K562 (cell line): ENCODE measurements around the gene HCFC1R1. TPM values are rescaled to one million over a fixed set of nuclear protein-coding genes. Genes with fewer than 3 reads are reported as not detected.

Source experiments
- COPS2 ChIP-seq: fragments of 450-650 bp; conservative IDR thresholded peaks from 2 replicates; pipeline ENCODE4 v1.6.1; 2016; ENCODE audit warnings: mild to moderate bottlenecking, moderate library complexity
- HCFC1 ChIP-seq: IDR thresholded peaks from 2 replicates; pipeline ENCODE4 v1.6.1; 2012; ENCODE audit warnings: low read depth, low read length, improper control_type of control experiment
- HLTF ChIP-seq: fragments of 450-650 bp; IDR thresholded peaks from 2 replicates; pipeline ENCODE4 v1.6.1; 2016
- MTF1 ChIP-seq: fragments of 250-450 bp; sonication (Bioruptor Pico); IDR thresholded peaks from 2 replicates; pipeline ENCODE4 v1.9.0; 2021; ENCODE audit warnings: moderate library complexity, mild to moderate bottlenecking, inconsistent platforms, borderline replicate concordance
- PCBP1 ChIP-seq: fragments of 200-400 bp; formaldehyde crosslinking; IDR thresholded peaks from 2 replicates; pipeline ENCODE4 v1.6.1; 2018; ENCODE audit warnings: mild to moderate bottlenecking, low read depth, low read length; ENCODE audit not compliant: poor library complexity, severe bottlenecking
- POLR2A ChIP-seq: fragments of 450-650 bp; conservative IDR thresholded peaks from 2 replicates; pipeline ENCODE4 v1.6.1; 2016
- POLR2AphosphoS5 ChIP-seq: IDR thresholded peaks from 2 replicates; pipeline ENCODE4 v1.6.1; 2011; ENCODE audit warnings: mild to moderate bottlenecking, low read depth, low read length, moderate library complexity; ENCODE audit not compliant: control insufficient read depth, insufficient read depth
- POLR2B ChIP-seq: fragments of 450-650 bp; IDR thresholded peaks from 2 replicates; pipeline ENCODE4 v1.6.1; 2018; ENCODE audit warnings: low read depth; ENCODE audit not compliant: partially characterized antibody
- POLR2G ChIP-seq: fragments of 200-400 bp; formaldehyde crosslinking; IDR thresholded peaks from 2 replicates; pipeline ENCODE4 v1.6.1; 2017; ENCODE audit warnings: low read depth, mild to moderate bottlenecking, antibody characterized with exemption, low read length, moderate library complexity
- PTRF ChIP-seq: fragments of 450-650 bp; IDR thresholded peaks from 2 replicates; pipeline ENCODE4 v1.6.1; 2016; ENCODE audit warnings: mild to moderate bottlenecking, missing genetic modification characterization, missing compliant biosample characterization
- RBFOX2 ChIP-seq: fragments of 200-400 bp; formaldehyde crosslinking; IDR thresholded peaks from 2 replicates; pipeline ENCODE4 v1.6.1; 2017; ENCODE audit warnings: low read depth, mild to moderate bottlenecking, low read length, moderate library complexity
- SMARCA4 ChIP-seq: fragments of 450-650 bp; IDR thresholded peaks from 2 replicates; pipeline ENCODE4 v1.6.1; 2016
- SP1 ChIP-seq: sonication (generic); formaldehyde crosslinking; IDR thresholded peaks from 2 replicates; pipeline ENCODE4 v1.8.1; 2022; ENCODE audit warnings: mild to moderate bottlenecking, missing genetic modification reagents
- TGIF2 ChIP-seq: sonication (generic); formaldehyde crosslinking; IDR thresholded peaks from 2 replicates; pipeline ENCODE4 v1.8.1; 2022; ENCODE audit warnings: mild to moderate bottlenecking, missing genetic modification reagents, moderate library complexity
- XRCC5 ChIP-seq: fragments of 200-400 bp; formaldehyde crosslinking; IDR thresholded peaks from 2 replicates; pipeline ENCODE4 v1.6.1; 2017; ENCODE audit warnings: low read depth, mild to moderate bottlenecking, low read length
- YY1 ChIP-seq, 3 experiments: IDR thresholded peaks; 2 replicates each; pipeline ENCODE4 v1.6.1; 2011; ENCODE audit warnings: low read length in 2 of 3, mild to moderate bottlenecking in 2 of 3, moderate library complexity in 2 of 3, borderline replicate concordance in 1 of 3, control low read depth in 1 of 3, low read depth in 1 of 3; ENCODE audit not compliant: insufficient read depth in 3 of 3, insufficient replicate concordance in 2 of 3, control insufficient read depth in 1 of 3, insufficient read length in 1 of 3; ENCODE audit errors: extremely low read depth in 1 of 3
- ZNF436 ChIP-seq: fragments of 250-450, 450-650 bp; sonication (Bioruptor Pico); formaldehyde crosslinking; IDR thresholded peaks from 2 replicates; pipeline ENCODE4 v1.7.0; 2020; ENCODE audit warnings: mild to moderate bottlenecking
- ZNF444 ChIP-seq: fragments of 250-450 bp; sonication (Bioruptor Pico); IDR thresholded peaks from 2 replicates; pipeline ENCODE4 v1.4.0; 2020; ENCODE audit warnings: mild to moderate bottlenecking, moderate library complexity
- polyA plus RNA-seq, 8 experiments: library from polyadenylated mRNA; depleted of rRNA in 4 of 8; stranded (reverse) in 5 of 8; unstranded in 3 of 8; fragments of >200 nt; fragmentation: Nextera tagmentation in 2 of 8; fragmentation: Illumina TruSeq in 1 of 8; extraction: Ambion mirVana in 2 of 8; extraction: Trizol in 1 of 8; gene quantifications; 2 replicates each; pipeline versions ENCODE4 v1.2.1 to v1.2.3, GENCODE V29; 2011 to 2014; ENCODE audit warnings: inconsistent platforms in 1 of 8, missing spikeins in 1 of 8
- total RNA-seq, 7 experiments: library from RNA; depleted of rRNA in 6 of 7; stranded (reverse); fragments of >200 nt in 6 of 7; fragmentation: Illumina TruSeq in 2 of 7; extraction: Trizol in 2 of 7; gene quantifications; 2 replicates each; pipeline versions ENCODE4 v1.2.1 to v1.2.3, GENCODE V29; 2011 to 2021; ENCODE audit warnings: low replicate concordance in 1 of 7
- TF ChIP-seq, protein P1 (sequence below): sonication (generic); formaldehyde crosslinking; IDR thresholded peaks from 2 replicates; pipeline ENCODE4 v1.8.1; 2023; ENCODE audit warnings: mild to moderate bottlenecking, missing genetic modification reagents
- TF ChIP-seq, protein P2 (sequence below): fragments of 450-650 bp; IDR thresholded peaks from 2 replicates; pipeline ENCODE4 v1.7.0; 2016; ENCODE audit warnings: borderline replicate concordance
- TF ChIP-seq, protein P3 (sequence below), 2 experiments: IDR thresholded peaks; 2 replicates each; pipeline ENCODE4 v1.6.1; 2012; ENCODE audit warnings: improper control_type of control experiment in 2 of 2, low read depth in 2 of 2, low read length in 2 of 2, borderline replicate concordance in 1 of 2
- TF ChIP-seq, protein P4 (sequence below): fragments of 450-650 bp; IDR thresholded peaks from 2 replicates; pipeline ENCODE4 v1.6.1; 2014; ENCODE audit warnings: low read depth, mild to moderate bottlenecking, moderate library complexity, borderline replicate concordance

The HCFC1R1 gene
- total and polyA plus RNA-seq, 9 of the 15 experiments (the other 6 are each of a cell fraction or from before 2014, with no cell fraction given), result 2.2 to 29.0 (median 11.2) TPM

DNA sequence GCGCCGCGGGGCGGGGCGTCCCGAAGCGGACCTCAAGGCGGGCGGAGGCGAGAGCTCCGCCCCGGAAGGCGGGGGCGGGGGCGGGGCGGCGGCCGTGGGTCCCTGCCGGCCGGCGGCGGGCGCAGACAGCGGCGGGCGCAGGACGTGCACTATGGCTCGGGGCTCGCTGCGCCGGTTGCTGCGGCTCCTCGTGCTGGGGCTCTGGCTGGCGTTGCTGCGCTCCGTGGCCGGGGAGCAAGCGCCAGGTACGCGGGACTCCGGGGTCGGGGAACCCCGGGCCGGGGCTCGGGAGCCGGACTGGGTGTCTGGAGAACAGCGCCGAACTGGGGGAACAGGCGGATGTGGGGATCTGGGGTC is 3.5 kb downstream of the HCFC1R1 start, which contains the start of gene TNFRSF12A (continued):
- TF ChIP-seq, protein P1, sequence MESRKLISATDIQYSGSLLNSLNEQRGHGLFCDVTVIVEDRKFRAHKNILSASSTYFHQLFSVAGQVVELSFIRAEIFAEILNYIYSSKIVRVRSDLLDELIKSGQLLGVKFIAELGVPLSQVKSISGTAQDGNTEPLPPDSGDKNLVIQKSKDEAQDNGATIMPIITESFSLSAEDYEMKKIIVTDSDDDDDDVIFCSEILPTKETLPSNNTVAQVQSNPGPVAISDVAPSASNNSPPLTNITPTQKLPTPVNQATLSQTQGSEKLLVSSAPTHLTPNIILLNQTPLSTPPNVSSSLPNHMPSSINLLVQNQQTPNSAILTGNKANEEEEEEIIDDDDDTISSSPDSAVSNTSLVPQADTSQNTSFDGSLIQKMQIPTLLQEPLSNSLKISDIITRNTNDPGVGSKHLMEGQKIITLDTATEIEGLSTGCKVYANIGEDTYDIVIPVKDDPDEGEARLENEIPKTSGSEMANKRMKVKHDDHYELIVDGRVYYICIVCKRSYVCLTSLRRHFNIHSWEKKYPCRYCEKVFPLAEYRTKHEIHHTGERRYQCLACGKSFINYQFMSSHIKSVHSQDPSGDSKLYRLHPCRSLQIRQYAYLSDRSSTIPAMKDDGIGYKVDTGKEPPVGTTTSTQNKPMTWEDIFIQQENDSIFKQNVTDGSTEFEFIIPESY (CRISPR knock-in tag), result no peak
- TF ChIP-seq, protein P2, sequence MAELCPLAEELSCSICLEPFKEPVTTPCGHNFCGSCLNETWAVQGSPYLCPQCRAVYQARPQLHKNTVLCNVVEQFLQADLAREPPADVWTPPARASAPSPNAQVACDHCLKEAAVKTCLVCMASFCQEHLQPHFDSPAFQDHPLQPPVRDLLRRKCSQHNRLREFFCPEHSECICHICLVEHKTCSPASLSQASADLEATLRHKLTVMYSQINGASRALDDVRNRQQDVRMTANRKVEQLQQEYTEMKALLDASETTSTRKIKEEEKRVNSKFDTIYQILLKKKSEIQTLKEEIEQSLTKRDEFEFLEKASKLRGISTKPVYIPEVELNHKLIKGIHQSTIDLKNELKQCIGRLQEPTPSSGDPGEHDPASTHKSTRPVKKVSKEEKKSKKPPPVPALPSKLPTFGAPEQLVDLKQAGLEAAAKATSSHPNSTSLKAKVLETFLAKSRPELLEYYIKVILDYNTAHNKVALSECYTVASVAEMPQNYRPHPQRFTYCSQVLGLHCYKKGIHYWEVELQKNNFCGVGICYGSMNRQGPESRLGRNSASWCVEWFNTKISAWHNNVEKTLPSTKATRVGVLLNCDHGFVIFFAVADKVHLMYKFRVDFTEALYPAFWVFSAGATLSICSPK, result no peak
- TF ChIP-seq POLR2G (peak; percentile 94), PTRF (tag) (no peak), ZNF444 (CRISPR knock-in tag) (no peak), POLR2AphosphoS5 (peak; percentile 81), XRCC5 (no peak), RBFOX2 (peak; percentile 88), SMARCA4 (no peak), SP1 (CRISPR knock-in tag) (peak; percentile 54; the same call in 1 of the 2 replicates), TGIF2 (CRISPR knock-in tag) (no peak), PCBP1 (peak; percentile 74), COPS2 (no peak), POLR2A (peak; percentile 90), YY1 (IDR thresholded peaks at IDR 0.05; ENCODE audit: borderline replicate concordance in 1 of 3, control insufficient read depth in 1 of 3, extremely low read depth in 1 of 3, insufficient read depth in 3 of 3, insufficient read length in 1 of 3, insufficient replicate concordance in 2 of 3, low read depth in 1 of 3, low read length in 2 of 3) (peak in 1 of 3 experiments; percentile 78), MTF1 (CRISPR knock-in tag) (no peak), HCFC1 (no peak), HLTF (no peak), POLR2B (peak; percentile 75), ZNF436 (CRISPR knock-in tag) (no peak)
- TF ChIP-seq, protein P3, sequence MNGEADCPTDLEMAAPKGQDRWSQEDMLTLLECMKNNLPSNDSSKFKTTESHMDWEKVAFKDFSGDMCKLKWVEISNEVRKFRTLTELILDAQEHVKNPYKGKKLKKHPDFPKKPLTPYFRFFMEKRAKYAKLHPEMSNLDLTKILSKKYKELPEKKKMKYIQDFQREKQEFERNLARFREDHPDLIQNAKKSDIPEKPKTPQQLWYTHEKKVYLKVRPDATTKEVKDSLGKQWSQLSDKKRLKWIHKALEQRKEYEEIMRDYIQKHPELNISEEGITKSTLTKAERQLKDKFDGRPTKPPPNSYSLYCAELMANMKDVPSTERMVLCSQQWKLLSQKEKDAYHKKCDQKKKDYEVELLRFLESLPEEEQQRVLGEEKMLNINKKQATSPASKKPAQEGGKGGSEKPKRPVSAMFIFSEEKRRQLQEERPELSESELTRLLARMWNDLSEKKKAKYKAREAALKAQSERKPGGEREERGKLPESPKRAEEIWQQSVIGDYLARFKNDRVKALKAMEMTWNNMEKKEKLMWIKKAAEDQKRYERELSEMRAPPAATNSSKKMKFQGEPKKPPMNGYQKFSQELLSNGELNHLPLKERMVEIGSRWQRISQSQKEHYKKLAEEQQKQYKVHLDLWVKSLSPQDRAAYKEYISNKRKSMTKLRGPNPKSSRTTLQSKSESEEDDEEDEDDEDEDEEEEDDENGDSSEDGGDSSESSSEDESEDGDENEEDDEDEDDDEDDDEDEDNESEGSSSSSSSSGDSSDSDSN (IDR thresholded peaks at IDR 0.05; ENCODE audit: borderline replicate concordance in 1 of 2, low read depth in 2 of 2, low read length in 2 of 2), result peak; percentile 37 to 85; a peak in 2 of 4 replicates
- TF ChIP-seq, protein P4, sequence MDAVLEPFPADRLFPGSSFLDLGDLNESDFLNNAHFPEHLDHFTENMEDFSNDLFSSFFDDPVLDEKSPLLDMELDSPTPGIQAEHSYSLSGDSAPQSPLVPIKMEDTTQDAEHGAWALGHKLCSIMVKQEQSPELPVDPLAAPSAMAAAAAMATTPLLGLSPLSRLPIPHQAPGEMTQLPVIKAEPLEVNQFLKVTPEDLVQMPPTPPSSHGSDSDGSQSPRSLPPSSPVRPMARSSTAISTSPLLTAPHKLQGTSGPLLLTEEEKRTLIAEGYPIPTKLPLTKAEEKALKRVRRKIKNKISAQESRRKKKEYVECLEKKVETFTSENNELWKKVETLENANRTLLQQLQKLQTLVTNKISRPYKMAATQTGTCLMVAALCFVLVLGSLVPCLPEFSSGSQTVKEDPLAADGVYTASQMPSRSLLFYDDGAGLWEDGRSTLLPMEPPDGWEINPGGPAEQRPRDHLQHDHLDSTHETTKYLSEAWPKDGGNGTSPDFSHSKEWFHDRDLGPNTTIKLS, result peak; percentile 12; the same call in 1 of the 2 replicates
